Activated T-cell treated with anti-CD3 and anti-CD28 coated beads, Interleukin-2, amount 50 U/mL, for 48 hours (primary cell): ENCODE results near the gene IL19.
"Not testable (repeated sequence)": the region's sequence is repeated elsewhere in the genome, so short reads cannot be mapped to it uniquely, and the experiment has no call there.

Source experiments
- DNase-seq, 2 experiments: peaks; one replicate each; pipeline ENCODE4 v3.0.0-alpha.2; 2020

IL19 gene

GRCh38 chr1:206834711-206835110 lies 64.1 kb downstream of the IL19 start:
- no peak for DNase-seq

DNA sequence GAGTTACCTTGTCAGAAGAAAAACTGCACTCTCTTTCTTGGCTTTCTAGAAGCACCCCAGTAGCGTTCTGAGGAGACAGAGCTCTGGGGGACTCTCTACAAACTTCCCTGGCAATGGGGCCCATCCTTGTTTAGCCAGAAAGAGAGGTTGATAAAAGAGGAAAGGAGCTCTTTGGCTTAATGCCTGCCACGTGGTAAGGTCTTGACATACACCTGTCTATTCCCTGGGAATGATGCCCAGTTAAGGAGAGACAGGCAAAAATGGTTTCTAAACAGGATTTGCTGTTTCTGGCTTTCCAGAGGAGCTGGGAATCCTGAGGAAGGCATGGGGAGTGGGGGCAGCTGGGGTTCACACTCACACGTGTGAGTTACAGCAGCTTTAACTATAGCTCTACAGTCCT lies 64.6 kb downstream of the IL19 start:
- no peak for DNase-seq

GRCh38 chr1:206836111-206836510 lies 65.5 kb downstream of the IL19 start:
- DNase-seq: no peak

GRCh38 chr1:206839006-206839560 lies 68.5 kb downstream of the IL19 start:
- DNase-seq: peak in 1 of 2 experiments; percentile 9

DNA sequence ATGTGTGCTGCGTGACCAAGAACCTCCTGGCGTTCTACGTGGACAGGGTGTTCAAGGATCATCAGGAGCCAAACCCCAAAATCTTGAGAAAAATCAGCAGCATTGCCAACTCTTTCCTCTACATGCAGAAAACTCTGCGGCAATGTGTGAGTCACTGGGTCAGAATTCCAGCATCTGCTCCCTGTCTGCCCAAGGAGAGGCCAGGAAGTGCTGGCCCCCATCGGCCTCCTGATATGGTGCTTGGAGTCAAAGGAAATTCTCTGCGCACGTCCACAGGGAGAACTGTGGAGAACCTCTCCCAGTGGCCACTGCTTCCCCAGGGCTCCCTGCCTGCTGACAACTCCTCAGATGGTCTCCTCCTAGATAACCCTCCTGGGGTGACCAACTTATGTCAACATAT lies 69.3 kb downstream of the IL19 start:
- peak in 1 of 2 experiments; percentile 14 for DNase-seq

DNA sequence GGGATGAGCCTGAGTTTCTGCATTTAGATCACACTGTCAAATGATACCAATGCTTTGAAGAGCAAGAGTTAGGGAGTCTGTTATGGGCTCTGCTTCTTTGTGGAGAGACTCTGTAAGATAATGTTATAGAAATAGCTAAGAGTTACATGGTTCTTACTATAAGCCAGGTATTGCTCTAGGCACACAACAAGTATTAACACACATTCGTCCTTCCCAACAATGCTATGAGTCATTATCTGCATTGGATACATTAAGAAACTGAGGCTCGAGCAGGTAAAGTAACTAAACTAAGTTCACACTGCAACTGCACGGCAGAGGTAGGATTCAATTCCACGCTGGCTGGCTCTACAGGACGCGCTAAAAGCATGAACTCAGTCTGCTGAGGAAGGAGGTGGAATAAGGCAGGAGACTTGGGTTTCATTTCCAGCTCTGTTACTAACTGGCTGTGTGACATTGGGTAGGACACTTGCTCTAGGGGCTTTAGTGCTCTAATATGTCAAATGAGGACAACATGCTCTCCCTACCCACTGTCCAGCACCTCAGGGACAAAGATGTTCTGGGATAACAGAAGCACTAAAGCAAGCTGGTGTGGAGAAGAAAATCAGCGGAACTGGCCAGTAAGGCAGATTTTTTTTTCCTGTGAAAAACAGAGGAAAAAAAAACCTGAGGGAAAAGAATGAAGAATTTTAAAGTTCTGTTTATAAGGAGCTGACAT lies 71.2 kb downstream of the IL19 start:
- peak in 1 of 2 experiments; percentile 2 for DNase-seq

DNA sequence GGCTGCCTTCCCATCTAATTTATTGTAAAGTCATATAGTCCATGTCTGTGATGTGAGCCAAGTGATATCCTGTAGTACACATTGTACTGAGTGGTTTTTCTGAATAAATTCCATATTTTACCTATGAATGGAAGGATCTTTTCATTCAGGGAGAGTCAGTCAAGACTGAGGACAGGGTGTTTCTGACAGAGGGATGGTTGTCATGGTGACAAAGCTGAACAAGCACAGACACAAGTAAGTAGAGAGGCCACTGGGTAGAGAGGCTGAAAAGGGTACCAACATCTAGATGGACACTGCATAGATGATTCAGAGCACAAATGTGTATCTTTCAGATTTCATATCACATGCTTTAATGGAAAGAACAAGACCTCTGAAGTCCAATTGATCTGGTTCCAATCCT lies 72.3 kb downstream of the IL19 start:
- no peak for DNase-seq

GRCh38 chr1:206843626-206844025 lies 73.1 kb downstream of the IL19 start:
- no peak for DNase-seq

- peak in 1 of 2 experiments; percentile 1 for DNase-seq
Observed at GRCh38 chr1:206846487-206846886, 75.9 kb downstream of the IL19 start.

- DNase-seq: peak in 1 of 2 experiments; percentile 3
Observed at GRCh38 chr1:206847337-206847834, 76.8 kb downstream of the IL19 start.

DNA sequence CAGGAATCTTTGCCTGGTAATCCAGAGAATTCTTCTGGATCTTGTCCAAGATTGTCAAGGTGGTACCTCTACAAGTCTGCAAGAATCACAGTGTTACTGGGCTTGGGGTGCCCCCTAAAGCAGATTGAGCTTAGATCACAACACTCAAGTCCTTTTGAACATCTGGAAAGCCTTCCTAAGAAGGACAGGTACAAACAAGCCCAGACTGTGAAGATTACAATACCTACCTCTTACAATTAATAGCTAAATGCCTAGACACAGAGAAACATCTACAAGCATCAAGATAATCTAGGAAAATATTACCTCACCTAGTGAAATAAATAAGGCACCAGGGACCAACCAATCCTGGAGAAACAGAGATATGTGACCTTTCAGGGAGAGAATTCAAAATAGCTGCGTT lies 77.4 kb downstream of the IL19 start:
- DNase-seq: no peak

DNA sequence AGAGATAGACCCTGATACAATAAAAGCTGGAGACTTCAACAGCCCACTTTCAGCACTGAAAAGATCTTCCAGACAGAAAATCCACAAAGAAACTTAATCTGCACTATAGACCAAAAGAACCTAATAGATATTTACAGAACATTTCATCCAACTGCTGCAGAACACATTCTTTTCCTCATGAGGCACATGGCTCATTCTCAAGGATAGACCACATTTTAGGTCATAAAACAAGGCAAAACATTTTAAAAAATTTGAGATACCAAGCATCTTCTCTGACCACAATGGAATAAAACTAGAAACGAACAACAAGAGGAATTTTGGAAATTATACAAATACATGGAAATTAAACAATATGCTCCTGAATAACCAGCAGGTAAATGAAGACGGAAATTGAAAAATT lies 79.8 kb downstream of the IL19 start:
- DNase-seq: no peak

GRCh38 chr1:206851341-206852010 lies 80.9 kb downstream of the IL19 start:
- DNase-seq: no peak

DNA sequence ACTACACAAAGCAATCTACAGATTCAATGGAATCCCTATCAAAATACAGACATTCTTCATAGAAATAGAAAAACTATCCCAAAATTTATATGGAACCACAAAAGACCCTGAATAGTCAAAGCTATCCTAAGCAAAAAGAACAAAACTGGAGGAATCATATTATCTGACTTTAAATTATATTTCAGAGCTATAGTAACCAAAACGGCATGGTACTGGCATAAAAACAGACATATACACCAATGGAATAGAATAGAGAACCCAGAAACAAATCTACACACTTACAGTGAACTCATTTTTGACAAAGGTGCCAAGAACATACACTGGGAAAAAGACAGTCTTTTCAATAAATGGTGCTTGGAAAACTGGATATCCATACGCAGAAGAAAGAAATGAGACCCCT lies 82.1 kb downstream of the IL19 start:
- DNase-seq: not testable (repeated sequence)

GRCh38 chr1:206853696-206854095 lies 83.1 kb downstream of the IL19 start:
- not testable (repeated sequence) for DNase-seq

DNA sequence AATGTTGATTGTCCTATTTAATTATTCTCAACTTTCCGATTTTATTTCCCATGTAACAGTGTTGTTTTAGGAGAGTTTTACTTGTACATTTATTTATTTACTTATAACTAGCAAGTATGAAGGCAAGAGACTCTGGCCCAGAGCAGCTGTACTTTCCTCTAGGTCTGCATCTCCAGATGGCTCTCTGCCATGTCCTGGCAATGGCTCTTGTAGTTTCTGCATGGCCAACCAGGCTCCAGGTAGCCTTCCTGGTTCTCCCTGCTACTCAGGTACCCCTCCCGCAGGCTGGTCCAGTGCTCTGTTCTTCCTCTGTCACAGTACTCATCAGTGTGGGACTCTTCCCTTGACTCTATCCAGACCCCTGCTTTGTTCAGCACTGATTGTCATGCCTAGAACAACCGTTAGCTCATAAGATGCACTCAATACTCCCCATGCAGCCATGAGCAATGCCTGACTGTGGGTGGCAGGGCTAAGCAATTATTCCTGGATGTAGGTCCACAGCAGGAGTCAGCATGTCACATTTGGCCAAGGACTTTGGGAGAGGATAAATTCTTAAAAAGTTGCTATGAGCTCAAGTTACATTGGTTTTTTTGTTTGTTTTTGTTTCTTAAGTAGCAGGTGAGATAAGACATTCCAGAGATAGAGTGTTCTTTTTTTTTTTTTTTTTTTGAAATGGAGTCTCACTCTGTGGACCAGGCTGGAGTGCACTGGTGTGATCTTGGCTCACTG lies 84.0 kb downstream of the IL19 start:
- DNase-seq: no peak

GRCh38 chr1:206855859-206856258 lies 85.3 kb downstream of the IL19 start:
- DNase-seq: no peak

GRCh38 chr1:206856674-206857464 lies 86.3 kb downstream of the IL19 start:
- DNase-seq: peak; percentile 39 to 40

DNA sequence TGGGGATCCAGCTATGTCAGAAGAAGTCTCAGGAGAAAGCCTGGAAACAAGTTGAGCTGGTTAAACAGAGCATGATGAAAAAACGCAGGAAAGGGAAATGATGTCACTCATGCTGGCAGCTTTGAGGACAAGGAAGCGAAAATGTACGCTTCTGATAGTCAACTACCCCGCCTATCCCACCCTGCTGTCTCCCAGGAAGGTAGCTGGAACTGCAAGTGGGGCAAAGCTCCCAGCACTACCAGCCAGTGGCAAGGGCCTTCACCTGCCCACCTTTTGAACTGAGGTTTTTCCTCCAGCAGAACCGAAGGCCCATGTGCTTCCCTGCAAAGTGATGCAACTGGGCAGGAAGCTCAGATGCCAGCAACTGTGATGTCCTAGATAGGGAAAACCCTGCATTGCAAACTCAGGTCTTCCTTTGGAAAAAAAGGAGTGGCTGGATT lies 88.5 kb downstream of the IL19 start:
- DNase-seq: peak in 1 of 2 experiments; percentile 33

DNA sequence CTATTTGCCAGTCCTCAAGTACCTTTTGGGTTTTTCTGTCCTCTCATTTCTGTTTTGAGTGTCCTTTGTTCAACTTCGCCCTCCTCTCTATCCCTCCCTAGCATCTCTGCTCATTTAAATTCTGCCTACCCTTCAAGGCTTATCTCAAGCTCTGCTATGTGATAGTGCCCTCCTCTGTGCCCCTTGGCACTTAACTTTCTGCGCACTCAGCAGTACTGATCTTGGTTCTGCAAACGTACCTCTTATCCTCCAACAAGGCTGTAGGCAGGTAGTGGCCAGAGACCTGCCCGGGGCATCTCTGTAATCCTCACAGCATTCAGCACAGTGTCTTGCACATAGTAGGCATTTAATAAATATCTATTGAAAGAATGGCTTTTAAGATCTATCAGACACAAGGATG lies 89.6 kb downstream of the IL19 start:
- DNase-seq: no peak

DNA sequence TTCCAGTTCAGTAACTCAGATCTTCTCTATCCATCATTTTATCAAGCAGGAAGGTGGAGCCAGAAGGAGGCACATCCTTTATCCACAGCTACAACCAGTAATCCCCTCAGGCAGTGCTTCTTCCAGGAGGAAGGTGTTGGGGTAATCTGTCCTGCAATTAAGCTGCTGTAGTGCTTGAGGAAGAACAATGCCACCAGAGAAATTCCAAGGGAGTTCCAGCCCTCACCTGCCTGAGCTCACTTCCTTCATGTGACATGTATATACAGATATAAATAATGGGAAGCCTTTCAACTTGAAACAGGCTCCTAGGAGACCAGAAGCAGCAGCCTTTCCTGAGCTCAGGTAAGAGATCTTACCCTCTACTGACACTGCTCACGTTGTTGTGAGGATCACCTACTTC lies 92.7 kb downstream of the IL19 start:
- DNase-seq: no peak

DNA sequence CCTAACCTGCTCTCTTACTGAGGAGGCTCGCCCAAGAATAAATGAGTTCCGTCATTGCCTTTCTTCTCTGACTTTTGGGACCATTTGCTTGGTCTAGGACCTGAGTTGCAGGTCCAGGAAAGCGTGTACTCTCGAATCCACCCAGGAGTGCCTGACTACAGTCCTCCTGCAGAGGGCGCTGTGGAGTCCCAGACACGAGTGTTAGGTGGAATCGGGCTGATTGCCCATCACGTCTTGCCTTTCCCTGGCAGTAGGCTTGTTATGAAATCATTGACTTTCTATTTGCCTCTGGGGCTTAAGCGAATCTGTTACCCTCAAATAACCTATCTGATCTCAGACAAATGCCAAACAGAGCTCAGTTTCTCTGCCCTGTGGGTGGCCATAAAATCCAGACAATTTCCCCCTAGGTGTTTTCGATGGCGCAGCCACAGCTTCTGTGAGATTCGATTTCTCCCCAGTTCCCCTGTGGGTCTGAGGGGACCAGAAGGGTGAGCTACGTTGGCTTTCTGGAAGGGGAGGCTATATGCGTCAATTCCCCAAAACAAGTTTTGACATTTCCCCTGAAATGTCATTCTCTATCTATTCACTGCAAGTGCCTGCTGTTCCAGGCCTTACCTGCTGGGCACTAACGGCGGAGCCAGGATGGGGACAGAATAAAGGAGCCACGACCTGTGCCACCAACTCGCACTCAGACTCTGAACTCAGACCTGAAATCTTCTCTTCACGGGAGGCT lies 94.5 kb downstream of the IL19 start, which contains the start of gene IL20:
TSS of gene IL20 (plus strand) at position 685 of the 733 bp plus-strand sequence. CDS start 230 bp downstream, outside the sequence.
- peak; percentile 94 to 98 for DNase-seq
